GM20431 (cell line): ENCODE measurements around the gene TRIO.

Experiments used
- in situ Hi-C: fragments of 300-500 bp; cut with MseI, MboI; formaldehyde crosslinking; loops from one replicate; pipeline ENCODE4 v1.15.0; 2020; ENCODE audit warnings: low sequenced_read_pairs; ENCODE audit not compliant: unreplicated experiment

Gene TRIO

GRCh38 chr5:14180437-14180836, 37.3 kb downstream of the TRIO start:
- in situ Hi-C loops: no loop called here

- in situ Hi-C loops: no loop called here
Observed at GRCh38 chr5:14181299-14181968, 38.3 kb downstream of the TRIO start.

- in situ Hi-C loops: no loop called here
Observed at GRCh38 chr5:14182761-14183160, 39.6 kb downstream of the TRIO start.

GRCh38 chr5:14183187-14183939, 40.2 kb downstream of the TRIO start:
- in situ Hi-C loops: no loop called here

- in situ Hi-C loops: no loop called here
Observed at GRCh38 chr5:14184082-14184481, 40.9 kb downstream of the TRIO start.

GRCh38 chr5:14184725-14185124, 41.6 kb downstream of the TRIO start:
- in situ Hi-C loops: no loop called here

GRCh38 chr5:14185326-14186058, 42.4 kb downstream of the TRIO start:
- in situ Hi-C loops: no loop called here

- in situ Hi-C loops: no loop called here
Observed at GRCh38 chr5:14186059-14186830, 43.1 kb downstream of the TRIO start.

GRCh38 chr5:14187157-14187556, 44.0 kb downstream of the TRIO start:
- in situ Hi-C loops: no loop called here

- in situ Hi-C loops: no loop called here
Observed at GRCh38 chr5:14187660-14188059, 44.5 kb downstream of the TRIO start.

GRCh38 chr5:14188778-14189177, 45.6 kb downstream of the TRIO start:
- in situ Hi-C loops: no loop called here

- in situ Hi-C loops: no loop called here
Observed at GRCh38 chr5:14189680-14190079, 46.5 kb downstream of the TRIO start.

- in situ Hi-C loops: no loop called here
Observed at GRCh38 chr5:14190194-14191164, 47.3 kb downstream of the TRIO start.

- in situ Hi-C loops: no loop called here
Observed at GRCh38 chr5:14191325-14191724, 48.2 kb downstream of the TRIO start.

- in situ Hi-C loops: no loop called here
Observed at GRCh38 chr5:14193496-14193895, 50.4 kb downstream of the TRIO start.

GRCh38 chr5:14195588-14195987, 52.4 kb downstream of the TRIO start:
- in situ Hi-C loops: no loop called here

- in situ Hi-C loops: no loop called here
Observed at GRCh38 chr5:14197056-14197455, 53.9 kb downstream of the TRIO start.

- in situ Hi-C loops: no loop called here
Observed at GRCh38 chr5:14199902-14200301, 56.8 kb downstream of the TRIO start.

- in situ Hi-C loops: no loop called here
Observed at GRCh38 chr5:14200312-14200990, 57.3 kb downstream of the TRIO start.
